Pons (tissue), 1 donor: ENCODE results near the gene STAC3.

ENCODE experiments used
- DNase-seq: peaks from one replicate; pipeline ENCODE4 v3.0.0-alpha.2; 2016; ENCODE audit warnings: low spot score

Gene STAC3

GRCh38 chr12:57210461-57210860 lies 40.5 kb downstream of the STAC3 start:
- no peak for DNase-seq

- no peak for DNase-seq
Observed at GRCh38 chr12:57209916-57210315, 41.1 kb downstream of the STAC3 start.

- DNase-seq = peak; percentile 68
Observed at GRCh38 chr12:57208631-57209282, 42.2 kb downstream of the STAC3 start.

- DNase-seq = no peak
Observed at GRCh38 chr12:57207731-57208630, 43.0 kb downstream of the STAC3 start.

- no peak for DNase-seq
Observed at GRCh38 chr12:57205931-57206330, 45.1 kb downstream of the STAC3 start.

GRCh38 chr12:57205186-57205585 lies 45.8 kb downstream of the STAC3 start:
- DNase-seq = no peak

- DNase-seq = no peak
Observed at GRCh38 chr12:57204454-57204853, 46.5 kb downstream of the STAC3 start.

GRCh38 chr12:57203791-57204190 lies 47.2 kb downstream of the STAC3 start:
- DNase-seq = no peak

GRCh38 chr12:57203201-57203600 lies 47.8 kb downstream of the STAC3 start:
- no peak for DNase-seq

GRCh38 chr12:57202321-57202720 lies 48.7 kb downstream of the STAC3 start:
- DNase-seq = no peak

- no peak for DNase-seq
Observed at GRCh38 chr12:57201631-57202030, 49.4 kb downstream of the STAC3 start.

- no peak for DNase-seq
Observed at GRCh38 chr12:57201219-57201618, 49.8 kb downstream of the STAC3 start.

- DNase-seq = no peak
Observed at GRCh38 chr12:57200497-57200896, 50.5 kb downstream of the STAC3 start.

GRCh38 chr12:57199191-57199590 lies 51.8 kb downstream of the STAC3 start:
- DNase-seq = no peak

- no peak for DNase-seq
Observed at GRCh38 chr12:57198329-57198728, 52.7 kb downstream of the STAC3 start.

GRCh38 chr12:57196956-57197355 lies 54.0 kb downstream of the STAC3 start:
- DNase-seq = no peak

GRCh38 chr12:57196439-57196838 lies 54.5 kb downstream of the STAC3 start:
- DNase-seq = no peak

- no peak for DNase-seq
Observed at GRCh38 chr12:57195611-57196371, 55.2 kb downstream of the STAC3 start.

GRCh38 chr12:57195186-57195585 lies 55.8 kb downstream of the STAC3 start:
- no peak for DNase-seq

GRCh38 chr12:57194253-57194652 lies 56.7 kb downstream of the STAC3 start:
- DNase-seq = no peak

- no peak for DNase-seq
Observed at GRCh38 chr12:57193706-57194245, 57.2 kb downstream of the STAC3 start.
